NB4 (cell line): ENCODE results near the gene TNS1.

Source experiments
- CTCF ChIP-seq: IDR thresholded peaks from one replicate; pipeline ENCODE4 v1.5.1; 2012; ENCODE audit warnings: low read depth, low read length
- POLR2A ChIP-seq: IDR thresholded peaks from 2 replicates; pipeline ENCODE4 v1.6.1; 2011; ENCODE audit warnings: mild to moderate bottlenecking; ENCODE audit not compliant: insufficient read length; ENCODE audit errors: extremely low read depth

GRCh38 chr2:217993817-217994463, 8.9 kb downstream of the TNS1 start:
- TF ChIP-seq POLR2A = no peak
- peak; percentile 92 for TF ChIP-seq CTCF
